ENCODE results near the gene ADGRF5.

DNA sequence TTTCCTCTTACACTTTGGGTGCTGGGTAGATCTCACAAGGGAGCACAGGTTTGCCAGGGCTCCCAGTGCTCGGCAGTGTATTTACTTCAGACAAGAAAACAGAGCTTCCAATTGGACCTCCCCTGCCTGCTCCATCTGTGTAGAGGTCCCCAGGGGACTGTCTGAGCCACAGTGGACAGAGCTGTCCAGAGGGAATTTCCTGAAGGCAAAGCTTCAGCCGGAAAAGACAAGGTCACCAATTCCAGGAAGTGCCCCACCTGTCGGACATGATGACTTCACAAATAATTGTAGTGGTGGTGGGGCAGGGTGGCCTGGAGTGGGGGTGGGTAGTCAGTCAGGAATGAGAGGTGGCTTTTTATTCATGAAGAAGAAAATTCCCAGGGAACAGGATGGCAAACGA lies 18.6 kb downstream of the ADGRF5 start:
- TF ChIP-seq, protein P1, sequence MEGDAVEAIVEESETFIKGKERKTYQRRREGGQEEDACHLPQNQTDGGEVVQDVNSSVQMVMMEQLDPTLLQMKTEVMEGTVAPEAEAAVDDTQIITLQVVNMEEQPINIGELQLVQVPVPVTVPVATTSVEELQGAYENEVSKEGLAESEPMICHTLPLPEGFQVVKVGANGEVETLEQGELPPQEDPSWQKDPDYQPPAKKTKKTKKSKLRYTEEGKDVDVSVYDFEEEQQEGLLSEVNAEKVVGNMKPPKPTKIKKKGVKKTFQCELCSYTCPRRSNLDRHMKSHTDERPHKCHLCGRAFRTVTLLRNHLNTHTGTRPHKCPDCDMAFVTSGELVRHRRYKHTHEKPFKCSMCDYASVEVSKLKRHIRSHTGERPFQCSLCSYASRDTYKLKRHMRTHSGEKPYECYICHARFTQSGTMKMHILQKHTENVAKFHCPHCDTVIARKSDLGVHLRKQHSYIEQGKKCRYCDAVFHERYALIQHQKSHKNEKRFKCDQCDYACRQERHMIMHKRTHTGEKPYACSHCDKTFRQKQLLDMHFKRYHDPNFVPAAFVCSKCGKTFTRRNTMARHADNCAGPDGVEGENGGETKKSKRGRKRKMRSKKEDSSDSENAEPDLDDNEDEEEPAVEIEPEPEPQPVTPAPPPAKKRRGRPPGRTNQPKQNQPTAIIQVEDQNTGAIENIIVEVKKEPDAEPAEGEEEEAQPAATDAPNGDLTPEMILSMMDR (IDR thresholded peaks at IDR 0.05; ENCODE audit: low read depth, low read length) = peak; percentile 16; the same call in 1 of the 2 replicates
- no peak for TF ChIP-seq EZH2phosphoT487 (IDR thresholded peaks at IDR 0.05; ENCODE audit: low read depth)
